Measurements from ENCODE around the gene DICER1.

GRCh38 chr14:95174184-95174792 is 17.0 kb upstream of the DICER1 start:
- TF ChIP-seq, protein P1, sequence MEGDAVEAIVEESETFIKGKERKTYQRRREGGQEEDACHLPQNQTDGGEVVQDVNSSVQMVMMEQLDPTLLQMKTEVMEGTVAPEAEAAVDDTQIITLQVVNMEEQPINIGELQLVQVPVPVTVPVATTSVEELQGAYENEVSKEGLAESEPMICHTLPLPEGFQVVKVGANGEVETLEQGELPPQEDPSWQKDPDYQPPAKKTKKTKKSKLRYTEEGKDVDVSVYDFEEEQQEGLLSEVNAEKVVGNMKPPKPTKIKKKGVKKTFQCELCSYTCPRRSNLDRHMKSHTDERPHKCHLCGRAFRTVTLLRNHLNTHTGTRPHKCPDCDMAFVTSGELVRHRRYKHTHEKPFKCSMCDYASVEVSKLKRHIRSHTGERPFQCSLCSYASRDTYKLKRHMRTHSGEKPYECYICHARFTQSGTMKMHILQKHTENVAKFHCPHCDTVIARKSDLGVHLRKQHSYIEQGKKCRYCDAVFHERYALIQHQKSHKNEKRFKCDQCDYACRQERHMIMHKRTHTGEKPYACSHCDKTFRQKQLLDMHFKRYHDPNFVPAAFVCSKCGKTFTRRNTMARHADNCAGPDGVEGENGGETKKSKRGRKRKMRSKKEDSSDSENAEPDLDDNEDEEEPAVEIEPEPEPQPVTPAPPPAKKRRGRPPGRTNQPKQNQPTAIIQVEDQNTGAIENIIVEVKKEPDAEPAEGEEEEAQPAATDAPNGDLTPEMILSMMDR (IDR thresholded peaks at IDR 0.05), result peak in 4 of 7 experiments; percentile 34 to 41 (median 36)
- no peak for TF ChIP-seq POLR2A (IDR thresholded peaks at IDR 0.05)
